Gastrocnemius medialis (tissue), 4 donors: ENCODE results near the gene MYO3B.

Experiments used
- CTCF ChIP-seq, 5 experiments: fragments of 450-650 bp in 3 of 5; fragments of 200-600 bp in 2 of 5; sonication (generic) in 2 of 5; IDR thresholded peaks in 4 of 5; conservative IDR thresholded peaks in 1 of 5; 1 replicate in 4 of 5; 2 replicates in 1 of 5; pipeline ENCODE4 v1.5.1; 2016 to 2019; ENCODE audit warnings: antibody characterized with exemption in 5 of 5, mild to moderate bottlenecking in 3 of 5, moderate library complexity in 3 of 5
- POLR2A ChIP-seq, 2 donors: fragments of 450-650 bp; IDR thresholded peaks; one replicate each; pipeline ENCODE4 v1.6.1; 2017; ENCODE audit warnings: antibody characterized with exemption in 2 of 2, mild to moderate bottlenecking in 2 of 2, moderate library complexity in 2 of 2

GRCh38 chr2:170291474-170291873 lies 113.5 kb downstream of the MYO3B start:
- TF ChIP-seq CTCF (IDR thresholded peaks at IDR 0.05 in 4 of 5, conservative IDR thresholded peaks at IDR 0.05 in 1 of 5), result no peak
- no peak for TF ChIP-seq POLR2A (IDR thresholded peaks at IDR 0.05)
